Retinal pigment epithelial cell (primary cell): Measurements from ENCODE around the gene ARPC1A.
"Not testable (repeated sequence)": the region's sequence is repeated elsewhere in the genome, so short reads cannot be mapped to it uniquely, and the experiment has no call there.

Source experiments
- DNase-seq: peaks from one replicate; pipeline ENCODE4 v3.0.0-alpha.2; 2010; ENCODE audit warnings: low read depth
- H3K4me3 ChIP-seq: 2 replicates; pipeline ENCODE4 v1.5.1; 2011; ENCODE audit warnings: mild to moderate bottlenecking, low read length, control low read depth, moderate library complexity
- TF ChIP-seq, protein P1 (sequence below): conservative IDR thresholded peaks from 2 replicates; pipeline ENCODE4 v1.5.1; 2011; ENCODE audit warnings: low read depth, low read length, control low read depth, inconsistent platforms

Gene ARPC1A

GRCh38 chr7:99309111-99309510, 16.6 kb upstream of the ARPC1A start:
- DNase-seq: no peak
- TF ChIP-seq, protein P1, sequence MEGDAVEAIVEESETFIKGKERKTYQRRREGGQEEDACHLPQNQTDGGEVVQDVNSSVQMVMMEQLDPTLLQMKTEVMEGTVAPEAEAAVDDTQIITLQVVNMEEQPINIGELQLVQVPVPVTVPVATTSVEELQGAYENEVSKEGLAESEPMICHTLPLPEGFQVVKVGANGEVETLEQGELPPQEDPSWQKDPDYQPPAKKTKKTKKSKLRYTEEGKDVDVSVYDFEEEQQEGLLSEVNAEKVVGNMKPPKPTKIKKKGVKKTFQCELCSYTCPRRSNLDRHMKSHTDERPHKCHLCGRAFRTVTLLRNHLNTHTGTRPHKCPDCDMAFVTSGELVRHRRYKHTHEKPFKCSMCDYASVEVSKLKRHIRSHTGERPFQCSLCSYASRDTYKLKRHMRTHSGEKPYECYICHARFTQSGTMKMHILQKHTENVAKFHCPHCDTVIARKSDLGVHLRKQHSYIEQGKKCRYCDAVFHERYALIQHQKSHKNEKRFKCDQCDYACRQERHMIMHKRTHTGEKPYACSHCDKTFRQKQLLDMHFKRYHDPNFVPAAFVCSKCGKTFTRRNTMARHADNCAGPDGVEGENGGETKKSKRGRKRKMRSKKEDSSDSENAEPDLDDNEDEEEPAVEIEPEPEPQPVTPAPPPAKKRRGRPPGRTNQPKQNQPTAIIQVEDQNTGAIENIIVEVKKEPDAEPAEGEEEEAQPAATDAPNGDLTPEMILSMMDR: no peak
- H3K4me3 ChIP-seq: no peak overlapping the region

GRCh38 chr7:99310004-99310403, 15.7 kb upstream of the ARPC1A start:
- no peak for DNase-seq
- TF ChIP-seq, protein P1: no peak
- H3K4me3 ChIP-seq: no peak overlapping the region

DNA sequence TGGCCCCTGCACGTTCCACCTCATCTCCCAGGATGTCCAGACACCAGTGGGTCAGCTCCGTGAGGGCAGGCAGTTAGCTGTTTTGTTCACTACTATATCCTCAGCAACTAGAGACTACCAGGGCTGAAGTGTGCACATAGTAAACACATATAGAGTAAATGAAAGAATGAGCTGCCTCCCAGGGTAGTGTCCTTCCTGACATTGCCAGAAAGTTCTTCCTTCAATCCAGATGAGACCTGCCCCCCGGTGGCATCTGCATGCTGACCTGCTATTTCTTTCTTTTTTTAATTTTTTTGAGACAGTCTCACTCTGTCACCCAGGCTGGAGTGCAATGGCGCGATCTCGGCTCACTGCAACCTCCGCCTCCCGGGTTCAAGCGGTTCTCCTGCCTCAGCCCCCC, 14.0 kb upstream of the ARPC1A start:
- TF ChIP-seq, protein P1: no peak
- DNase-seq: no peak

DNA sequence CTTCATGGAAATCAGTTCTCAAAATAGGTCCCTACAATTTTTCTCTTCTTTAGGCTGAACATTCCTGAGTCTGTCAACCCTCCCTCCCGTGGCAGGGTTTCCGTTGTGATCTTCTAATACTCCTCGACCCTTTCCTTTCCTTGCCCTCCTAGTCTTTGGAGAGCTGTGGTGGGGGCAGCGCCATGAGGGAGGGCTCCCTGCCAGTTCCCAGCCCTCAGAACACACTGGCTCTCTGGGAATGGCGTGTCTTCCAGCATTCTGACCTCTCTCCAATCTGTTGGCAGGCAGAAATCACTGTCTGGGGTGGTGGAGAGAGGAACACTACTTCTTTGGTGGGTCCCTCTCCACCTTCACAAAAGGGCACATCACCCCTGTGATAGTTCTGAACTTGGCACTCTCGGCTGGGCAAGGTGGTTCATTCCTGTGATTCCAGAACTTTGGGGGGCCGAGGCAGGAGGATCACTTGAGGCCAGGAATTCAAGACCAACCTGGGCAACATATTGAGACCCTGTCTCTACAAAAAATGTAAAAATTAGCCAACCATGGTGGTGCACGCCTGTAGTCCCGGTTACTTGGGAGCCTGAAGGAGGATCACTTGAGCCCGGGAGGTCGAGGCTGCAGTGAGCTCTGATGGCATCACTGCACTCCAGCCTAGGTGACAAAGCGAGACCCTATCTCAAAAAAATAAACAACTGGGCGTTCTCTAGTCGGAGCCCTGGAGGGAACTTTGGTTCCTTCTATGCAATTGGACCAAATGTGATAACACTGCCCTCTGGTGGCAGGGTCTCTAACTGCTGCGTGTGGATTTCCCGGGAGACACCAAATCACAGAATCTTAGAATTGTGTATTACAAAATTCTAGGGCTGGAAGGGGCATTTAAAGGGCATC, 13.1 kb upstream of the ARPC1A start:
- no peak for DNase-seq
- TF ChIP-seq, protein P1: peak; percentile 94
- H3K4me3 ChIP-seq: no peak overlapping the region

More for the DNA sequence above, 14.0 kb upstream of the ARPC1A start:
- H3K4me3 ChIP-seq: no peak overlapping the region

DNA sequence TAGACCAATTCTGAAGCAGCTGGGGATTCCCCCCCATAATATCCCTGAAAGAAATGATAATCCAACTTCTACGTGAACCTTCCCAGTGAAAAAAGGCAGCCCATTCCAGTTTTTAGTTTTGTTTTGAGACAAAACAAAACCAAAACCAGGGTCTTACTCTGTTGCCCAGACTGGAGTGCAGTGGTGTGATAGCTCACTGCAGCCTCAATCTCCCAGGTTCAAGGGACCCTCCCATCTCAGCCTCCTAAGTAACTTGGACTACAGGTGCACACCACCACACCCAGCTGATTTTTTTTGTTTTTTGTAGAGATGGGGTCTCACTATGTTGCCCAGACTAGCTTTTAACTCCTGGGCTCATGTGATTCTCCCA, 12.5 kb upstream of the ARPC1A start:
- TF ChIP-seq, protein P1: no peak
- no peak overlapping the region for H3K4me3 ChIP-seq
- no peak for DNase-seq

DNA sequence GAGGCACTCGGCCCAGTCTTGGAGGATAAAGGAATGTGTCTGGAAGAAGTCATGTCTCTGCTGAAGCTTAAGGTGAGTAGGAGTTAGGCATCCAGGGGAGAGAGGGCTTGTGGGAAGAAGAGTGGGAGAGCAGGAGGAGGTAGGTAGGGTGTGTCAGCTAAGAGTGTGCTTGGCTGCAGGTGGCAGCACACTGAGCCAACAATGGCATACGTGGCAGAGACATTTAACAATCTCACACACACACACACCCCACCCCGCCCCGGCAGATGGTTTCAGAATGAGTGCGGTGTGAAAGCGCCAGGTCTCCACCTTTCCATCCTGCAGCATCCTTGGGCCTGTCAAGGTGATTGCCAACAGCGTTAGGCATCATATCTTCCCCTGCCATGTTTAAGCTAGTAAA, 11.2 kb upstream of the ARPC1A start:
- TF ChIP-seq, protein P1: no peak
- H3K4me3 ChIP-seq: no peak overlapping the region
- no peak for DNase-seq

DNA sequence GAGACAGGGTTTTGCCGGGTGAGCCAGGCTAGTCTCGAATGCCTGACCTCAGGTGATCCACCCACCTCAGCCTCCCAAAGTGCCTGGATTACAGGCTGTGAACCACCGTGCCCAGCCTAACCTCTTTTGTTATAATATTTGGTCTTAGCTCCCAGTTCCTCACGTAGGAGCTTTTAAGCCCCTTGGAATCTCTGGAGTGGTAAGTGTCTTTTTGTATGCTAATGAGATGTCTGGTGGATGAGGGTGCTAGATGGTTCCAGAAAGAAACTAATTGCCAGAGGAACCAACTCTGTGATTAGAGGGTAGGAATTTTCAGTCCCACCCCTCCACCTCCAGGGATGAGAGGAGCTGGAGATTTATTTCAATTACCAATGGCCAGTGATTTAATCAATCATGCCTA, 5.3 kb upstream of the ARPC1A start:
- no peak overlapping the region for H3K4me3 ChIP-seq
- TF ChIP-seq, protein P1: no peak

GRCh38 chr7:99322659-99323058, 3.0 kb upstream of the ARPC1A start:
- not testable (repeated sequence) for DNase-seq

More for the DNA sequence above, 5.3 kb upstream of the ARPC1A start:
- DNase-seq: no peak

More at GRCh38 chr7:99322659-99323058, 3.0 kb upstream of the ARPC1A start:
- H3K4me3 ChIP-seq: not testable (repeated sequence)
